NCI-H1092 treated with DMSO at 0.1 percent for 48 hours (cell line): ENCODE data around the gene UPK1B.
A peak's percentile ranks its signal among the peaks of the same experiment; 100 is the strongest.
"Not testable (repeated sequence)": the region's sequence is repeated elsewhere in the genome, so short reads cannot be mapped to it uniquely, and the experiment has no call there.

Experiments
- DNase-seq: peaks from one replicate; lab custom pipeline; 2025; lab: John Stamatoyannopoulos, UW

UPK1B gene

GRCh38 chr3:119225121-119225520 lies 51.7 kb downstream of the UPK1B start:
- DNase-seq, result no peak

- peak; percentile 13 for DNase-seq
These were observed 53.9 kb downstream of the UPK1B start for GRCh38 chr3:119227070-119227850.

- DNase-seq, result no peak
These were observed 55.2 kb downstream of the UPK1B start for GRCh38 chr3:119228373-119229145.

GRCh38 chr3:119229190-119229589 lies 55.8 kb downstream of the UPK1B start:
- no peak for DNase-seq

- DNase-seq, result no peak
These were observed 56.7 kb downstream of the UPK1B start for GRCh38 chr3:119230071-119230470.

- no peak for DNase-seq
These were observed 57.3 kb downstream of the UPK1B start for GRCh38 chr3:119230745-119231144.

GRCh38 chr3:119234610-119235009 lies 61.2 kb downstream of the UPK1B start:
- no peak for DNase-seq

- no peak for DNase-seq
These were observed 61.8 kb downstream of the UPK1B start for GRCh38 chr3:119235151-119235550.

- DNase-seq, result no peak
These were observed 63.4 kb downstream of the UPK1B start for GRCh38 chr3:119236756-119237155.

GRCh38 chr3:119237299-119237698 lies 63.9 kb downstream of the UPK1B start:
- no peak for DNase-seq

- no peak for DNase-seq
These were observed 65.0 kb downstream of the UPK1B start for GRCh38 chr3:119238363-119238762.

GRCh38 chr3:119239206-119239820 lies 65.9 kb downstream of the UPK1B start:
- no peak for DNase-seq

- DNase-seq, result peak; percentile 53
These were observed 66.7 kb downstream of the UPK1B start for GRCh38 chr3:119240101-119240590.

- DNase-seq, result peak; percentile 85
These were observed 67.4 kb downstream of the UPK1B start, which contains the start of gene B4GALT4 for GRCh38 chr3:119240591-119241434. B4GALT4 (minus strand) TSS chr3:119240878; CDS start chr3:119230099, 10,779 bp downstream.

GRCh38 chr3:119242387-119243057 lies 69.1 kb downstream of the UPK1B start:
- DNase-seq, result not testable (repeated sequence)

- DNase-seq, result not testable (repeated sequence)
These were observed 69.7 kb downstream of the UPK1B start for GRCh38 chr3:119243058-119243529.

GRCh38 chr3:119243712-119244111 lies 70.3 kb downstream of the UPK1B start:
- no peak for DNase-seq

- DNase-seq, result no peak
These were observed 72.4 kb downstream of the UPK1B start for GRCh38 chr3:119245778-119246177.
